Measurements from ENCODE around the gene EPB41L5. TPM values are rescaled to one million over a fixed set of nuclear protein-coding genes. Genes with fewer than 3 reads are reported as not detected.

EPB41L5 gene
- total RNA-seq, 6 experiments from 2014 or later, result 27.1 to 54.1 (median 43.3) TPM

- 90% methylated on average over 4 of the region's 7 CpGs for WGBS (ENCODE audit: insufficient coverage, low coverage, low lambda C conversion rate, missing lambda C conversion rate)
- Histone ChIP-seq H3K27me3 (no peaks in the 10 kb centered on the region), H3K27ac (no peak overlapping the region), H3K36me3 (peaks cover 0 to 31% (median 2%) of the 10 kb centered on the region in 4 donors), H3K9me3 (no peaks in the 10 kb centered on the region), H3K4me3 (no peak overlapping the region), H3K4me1 (no peaks in the 10 kb centered on the region)
- ATAC-seq (no peak), DNase-seq (no peak)
- TF ChIP-seq POLR2A (IDR thresholded peaks at IDR 0.05), result no peak
- TF ChIP-seq, protein P1, sequence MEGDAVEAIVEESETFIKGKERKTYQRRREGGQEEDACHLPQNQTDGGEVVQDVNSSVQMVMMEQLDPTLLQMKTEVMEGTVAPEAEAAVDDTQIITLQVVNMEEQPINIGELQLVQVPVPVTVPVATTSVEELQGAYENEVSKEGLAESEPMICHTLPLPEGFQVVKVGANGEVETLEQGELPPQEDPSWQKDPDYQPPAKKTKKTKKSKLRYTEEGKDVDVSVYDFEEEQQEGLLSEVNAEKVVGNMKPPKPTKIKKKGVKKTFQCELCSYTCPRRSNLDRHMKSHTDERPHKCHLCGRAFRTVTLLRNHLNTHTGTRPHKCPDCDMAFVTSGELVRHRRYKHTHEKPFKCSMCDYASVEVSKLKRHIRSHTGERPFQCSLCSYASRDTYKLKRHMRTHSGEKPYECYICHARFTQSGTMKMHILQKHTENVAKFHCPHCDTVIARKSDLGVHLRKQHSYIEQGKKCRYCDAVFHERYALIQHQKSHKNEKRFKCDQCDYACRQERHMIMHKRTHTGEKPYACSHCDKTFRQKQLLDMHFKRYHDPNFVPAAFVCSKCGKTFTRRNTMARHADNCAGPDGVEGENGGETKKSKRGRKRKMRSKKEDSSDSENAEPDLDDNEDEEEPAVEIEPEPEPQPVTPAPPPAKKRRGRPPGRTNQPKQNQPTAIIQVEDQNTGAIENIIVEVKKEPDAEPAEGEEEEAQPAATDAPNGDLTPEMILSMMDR (IDR thresholded peaks at IDR 0.05), result no peak
- intact Hi-C loops (cut with DNase I), result no loop called here
Observed at GRCh38 chr2:120177973-120178372, 165.1 kb downstream of the EPB41L5 start.

DNA sequence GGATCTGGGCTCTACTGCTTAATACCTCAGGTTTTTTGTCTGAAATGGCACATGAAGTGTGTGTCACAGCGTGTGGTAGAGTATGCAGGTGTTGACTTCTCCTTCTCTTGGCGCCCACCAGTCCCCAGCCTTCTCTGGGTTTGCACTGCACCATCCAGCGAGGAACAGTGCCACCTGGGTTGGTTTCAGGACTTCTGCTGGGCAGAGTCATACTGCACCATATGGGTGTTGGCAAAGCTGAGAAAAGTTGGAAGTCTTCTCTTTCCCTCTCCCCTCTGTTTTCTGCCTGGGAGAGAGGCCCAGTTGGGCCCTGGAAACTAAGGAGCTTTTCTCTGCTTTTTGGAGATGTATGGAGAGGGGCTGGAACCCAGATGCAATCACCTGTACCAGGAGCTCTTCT is 166.5 kb downstream of the EPB41L5 start:
- H3K4me1 ChIP-seq, result no peaks in the 10 kb centered on the region
- H3K4me3 ChIP-seq, result no peak overlapping the region
- no peak for DNase-seq
- no peak overlapping the region for H3K27ac ChIP-seq
- H3K27me3 ChIP-seq, result no peaks in the 10 kb centered on the region
- TF ChIP-seq, protein P1 (IDR thresholded peaks at IDR 0.05), result no peak
- TF ChIP-seq POLR2A (IDR thresholded peaks at IDR 0.05), result no peak
- no peaks in the 10 kb centered on the region for H3K9me3 ChIP-seq
- peaks cover 0 to 31% (median 2%) of the 10 kb centered on the region in 4 donors for H3K36me3 ChIP-seq
- intact Hi-C loops (cut with DNase I), result no loop called here
- ATAC-seq, result no peak
- WGBS (ENCODE audit: insufficient coverage, low coverage, low lambda C conversion rate, missing lambda C conversion rate), result 100% methylated on average over 2 of the region's 3 CpGs

DNA sequence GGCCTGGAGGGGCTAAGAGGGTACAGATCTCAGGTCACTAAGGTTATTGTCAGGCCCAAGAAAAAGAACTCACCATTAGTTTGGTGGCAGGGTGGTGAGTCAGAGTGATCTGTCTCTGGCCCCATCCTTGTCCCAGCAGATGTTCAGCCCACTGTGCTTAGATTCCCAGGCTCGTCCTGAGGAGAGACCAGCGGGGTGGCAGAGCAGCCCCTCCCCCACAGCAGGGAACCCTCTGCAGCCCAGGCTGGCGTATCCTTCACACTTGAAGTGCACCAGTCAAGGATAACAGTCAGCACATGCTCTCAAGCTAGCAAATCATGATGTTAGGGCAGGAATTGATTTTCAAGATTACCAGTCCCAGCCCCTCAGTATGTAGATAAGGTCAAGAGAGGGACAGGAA is 167.2 kb downstream of the EPB41L5 start:
- no CpG with 5 or more reads among the region's 3 CpGs for WGBS (ENCODE audit: insufficient coverage, low coverage, low lambda C conversion rate, missing lambda C conversion rate)
- TF ChIP-seq, protein P1 (IDR thresholded peaks at IDR 0.05), result no peak
- TF ChIP-seq POLR2A (IDR thresholded peaks at IDR 0.05), result no peak
- peaks cover 0 to 30% (median 2%) of the 10 kb centered on the region in 4 donors for H3K36me3 ChIP-seq
- H3K9me3 ChIP-seq, result no peaks in the 10 kb centered on the region
- DNase-seq (no peak), ATAC-seq (no peak)
- intact Hi-C loops (cut with DNase I), result no loop called here
- H3K4me3 ChIP-seq, result no peak overlapping the region
- no peaks in the 10 kb centered on the region for H3K27me3 ChIP-seq
- H3K27ac ChIP-seq, result no peak overlapping the region
- no peaks in the 10 kb centered on the region for H3K4me1 ChIP-seq

GRCh38 chr2:120182019-120182560 is 169.2 kb downstream of the EPB41L5 start:
- no peak for TF ChIP-seq POLR2A (IDR thresholded peaks at IDR 0.05)
- TF ChIP-seq, protein P1 (IDR thresholded peaks at IDR 0.05), result no peak
- Histone ChIP-seq H3K27ac (no peak overlapping the region), H3K36me3 (peaks cover 0 to 11% (median 0%) of the 10 kb centered on the region in 4 donors), H3K9me3 (no peaks in the 10 kb centered on the region), H3K4me1 (no peaks in the 10 kb centered on the region), H3K4me3 (no peak overlapping the region), H3K27me3 (no peaks in the 10 kb centered on the region)
- ATAC-seq, result no peak
- DNase-seq, result no peak
- intact Hi-C loops (cut with DNase I), result no loop called here
- WGBS (ENCODE audit: insufficient coverage, low coverage, low lambda C conversion rate, missing lambda C conversion rate), result 66% methylated on average over 5 of the region's 5 CpGs

All from right lobe of liver (tissue), 6 donors.